Lower leg skin (tissue), 3 donors: ENCODE data around the gene PLEKHM3.

ENCODE experiments used
- CTCF ChIP-seq, 3 donors: fragments of 450-650 bp; IDR thresholded peaks; one replicate each; pipeline ENCODE4 v1.5.1; 2016; ENCODE audit warnings: antibody characterized with exemption in 3 of 3, mild to moderate bottlenecking in 3 of 3, moderate library complexity in 2 of 3
- POLR2A ChIP-seq, 2 donors: fragments of 450-650 bp; IDR thresholded peaks; one replicate each; pipeline ENCODE4 v1.6.1; 2016 to 2017; ENCODE audit warnings: antibody characterized with exemption in 2 of 2, mild to moderate bottlenecking in 1 of 2, moderate library complexity in 1 of 2

- TF ChIP-seq CTCF (IDR thresholded peaks at IDR 0.05) = no peak
- TF ChIP-seq POLR2A (IDR thresholded peaks at IDR 0.05) = no peak
Observed at GRCh38 chr2:207775473-207775872, 249.9 kb downstream of the PLEKHM3 start.
